ENCODE data around the gene CMAS.

DNA sequence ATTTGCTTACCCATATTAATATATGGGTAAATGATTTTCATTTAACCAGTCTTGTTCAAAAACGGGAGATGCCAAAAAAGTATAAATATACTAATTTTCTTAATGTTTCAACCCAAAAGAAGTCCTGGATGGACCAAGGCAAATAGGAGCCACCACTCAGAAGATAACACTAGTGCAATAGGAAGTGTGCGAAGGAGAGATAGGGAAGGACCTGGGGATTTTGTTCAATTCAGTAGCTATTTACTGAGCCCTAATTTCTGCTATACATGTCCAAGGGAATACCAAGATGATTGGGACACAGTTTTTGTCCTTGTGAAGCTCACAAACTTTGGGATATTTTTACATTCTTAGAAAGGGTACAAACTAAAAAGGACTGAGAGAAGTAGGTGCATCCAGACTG, 1.5 kb downstream of the CMAS start:
- TF ChIP-seq, protein P1, sequence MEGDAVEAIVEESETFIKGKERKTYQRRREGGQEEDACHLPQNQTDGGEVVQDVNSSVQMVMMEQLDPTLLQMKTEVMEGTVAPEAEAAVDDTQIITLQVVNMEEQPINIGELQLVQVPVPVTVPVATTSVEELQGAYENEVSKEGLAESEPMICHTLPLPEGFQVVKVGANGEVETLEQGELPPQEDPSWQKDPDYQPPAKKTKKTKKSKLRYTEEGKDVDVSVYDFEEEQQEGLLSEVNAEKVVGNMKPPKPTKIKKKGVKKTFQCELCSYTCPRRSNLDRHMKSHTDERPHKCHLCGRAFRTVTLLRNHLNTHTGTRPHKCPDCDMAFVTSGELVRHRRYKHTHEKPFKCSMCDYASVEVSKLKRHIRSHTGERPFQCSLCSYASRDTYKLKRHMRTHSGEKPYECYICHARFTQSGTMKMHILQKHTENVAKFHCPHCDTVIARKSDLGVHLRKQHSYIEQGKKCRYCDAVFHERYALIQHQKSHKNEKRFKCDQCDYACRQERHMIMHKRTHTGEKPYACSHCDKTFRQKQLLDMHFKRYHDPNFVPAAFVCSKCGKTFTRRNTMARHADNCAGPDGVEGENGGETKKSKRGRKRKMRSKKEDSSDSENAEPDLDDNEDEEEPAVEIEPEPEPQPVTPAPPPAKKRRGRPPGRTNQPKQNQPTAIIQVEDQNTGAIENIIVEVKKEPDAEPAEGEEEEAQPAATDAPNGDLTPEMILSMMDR (IDR thresholded peaks at IDR 0.05; ENCODE audit: insufficient read depth, low read length), result no peak
- no peak for TF ChIP-seq POLR2AphosphoS5 (IDR thresholded peaks at IDR 0.05; ENCODE audit: low read depth)
- TF ChIP-seq, protein P2, sequence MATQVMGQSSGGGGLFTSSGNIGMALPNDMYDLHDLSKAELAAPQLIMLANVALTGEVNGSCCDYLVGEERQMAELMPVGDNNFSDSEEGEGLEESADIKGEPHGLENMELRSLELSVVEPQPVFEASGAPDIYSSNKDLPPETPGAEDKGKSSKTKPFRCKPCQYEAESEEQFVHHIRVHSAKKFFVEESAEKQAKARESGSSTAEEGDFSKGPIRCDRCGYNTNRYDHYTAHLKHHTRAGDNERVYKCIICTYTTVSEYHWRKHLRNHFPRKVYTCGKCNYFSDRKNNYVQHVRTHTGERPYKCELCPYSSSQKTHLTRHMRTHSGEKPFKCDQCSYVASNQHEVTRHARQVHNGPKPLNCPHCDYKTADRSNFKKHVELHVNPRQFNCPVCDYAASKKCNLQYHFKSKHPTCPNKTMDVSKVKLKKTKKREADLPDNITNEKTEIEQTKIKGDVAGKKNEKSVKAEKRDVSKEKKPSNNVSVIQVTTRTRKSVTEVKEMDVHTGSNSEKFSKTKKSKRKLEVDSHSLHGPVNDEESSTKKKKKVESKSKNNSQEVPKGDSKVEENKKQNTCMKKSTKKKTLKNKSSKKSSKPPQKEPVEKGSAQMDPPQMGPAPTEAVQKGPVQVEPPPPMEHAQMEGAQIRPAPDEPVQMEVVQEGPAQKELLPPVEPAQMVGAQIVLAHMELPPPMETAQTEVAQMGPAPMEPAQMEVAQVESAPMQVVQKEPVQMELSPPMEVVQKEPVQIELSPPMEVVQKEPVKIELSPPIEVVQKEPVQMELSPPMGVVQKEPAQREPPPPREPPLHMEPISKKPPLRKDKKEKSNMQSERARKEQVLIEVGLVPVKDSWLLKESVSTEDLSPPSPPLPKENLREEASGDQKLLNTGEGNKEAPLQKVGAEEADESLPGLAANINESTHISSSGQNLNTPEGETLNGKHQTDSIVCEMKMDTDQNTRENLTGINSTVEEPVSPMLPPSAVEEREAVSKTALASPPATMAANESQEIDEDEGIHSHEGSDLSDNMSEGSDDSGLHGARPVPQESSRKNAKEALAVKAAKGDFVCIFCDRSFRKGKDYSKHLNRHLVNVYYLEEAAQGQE (IDR thresholded peaks at IDR 0.05; ENCODE audit: insufficient replicate concordance, low read depth), result no peak

Measured in HL-60 (cell line).